LHCN-M2 (cell line): ENCODE data around the gene FILIP1L. TPM values are rescaled to one million over a fixed set of nuclear protein-coding genes. Genes with fewer than 3 reads are reported as not detected.
A peak's percentile ranks its signal among the peaks of the same experiment; 100 is the strongest.

ENCODE experiments used
- DNase-seq: peaks from one replicate; pipeline ENCODE4 v3.0.0-alpha.2; 2012; ENCODE audit warnings: low read depth
- total RNA-seq: library from RNA; depleted of rRNA; stranded (reverse); fragments of >200 nt; gene quantifications from 2 replicates; pipeline ENCODE4 v1.2.3, GENCODE V29; 2014

FILIP1L gene
- total RNA-seq, 1 experiment from 2014 or later: 2.2 TPM

DNA sequence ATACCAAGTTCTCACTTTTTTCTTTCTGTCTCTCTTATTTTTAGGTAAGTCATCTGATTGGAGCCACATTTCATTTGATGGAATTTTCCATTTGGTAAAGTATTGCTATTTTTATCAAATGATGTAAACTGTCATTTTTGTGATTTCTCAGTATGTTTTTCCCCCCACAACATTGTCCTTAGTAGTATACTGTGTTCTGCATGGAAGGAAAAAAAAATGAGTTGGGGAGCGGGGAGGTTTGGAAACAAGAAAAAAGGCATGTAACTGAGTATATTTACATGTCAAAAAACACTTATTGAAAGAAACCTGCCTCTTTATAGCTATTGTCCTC is 104.2 kb downstream of the FILIP1L start:
- no peak for DNase-seq

- no peak for DNase-seq
Measured at GRCh38 chr3:100009276-100010086, 104.8 kb downstream of the FILIP1L start.

DNA sequence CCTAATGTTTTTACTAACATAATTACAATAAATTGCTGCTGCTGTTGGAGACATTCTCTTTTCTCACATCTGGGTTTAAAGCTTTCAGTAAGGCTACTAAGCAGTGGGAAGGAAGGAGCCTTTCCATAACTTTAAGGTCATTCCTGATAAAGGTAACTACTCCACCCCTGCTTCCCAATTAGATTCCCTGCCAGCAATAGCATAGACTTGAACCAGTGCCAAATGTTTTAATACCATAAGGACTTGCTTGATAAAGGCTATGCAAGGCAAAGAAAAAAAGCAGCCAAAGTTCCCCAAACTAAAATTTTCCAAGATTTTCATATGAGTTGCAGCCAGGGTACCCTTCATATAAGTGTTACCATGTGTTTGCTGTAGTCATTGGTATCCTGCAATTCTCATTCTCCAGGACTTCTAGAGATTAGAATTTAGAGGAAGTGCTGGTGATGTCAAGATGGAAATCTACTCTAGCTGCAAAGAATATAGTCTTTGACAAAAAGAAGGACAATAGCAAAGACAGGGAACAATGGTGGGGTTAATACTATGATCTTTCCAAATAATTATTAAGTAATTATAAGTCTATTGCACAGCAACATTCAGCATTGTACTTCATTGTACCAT is 106.1 kb downstream of the FILIP1L start:
- no peak for DNase-seq

DNA sequence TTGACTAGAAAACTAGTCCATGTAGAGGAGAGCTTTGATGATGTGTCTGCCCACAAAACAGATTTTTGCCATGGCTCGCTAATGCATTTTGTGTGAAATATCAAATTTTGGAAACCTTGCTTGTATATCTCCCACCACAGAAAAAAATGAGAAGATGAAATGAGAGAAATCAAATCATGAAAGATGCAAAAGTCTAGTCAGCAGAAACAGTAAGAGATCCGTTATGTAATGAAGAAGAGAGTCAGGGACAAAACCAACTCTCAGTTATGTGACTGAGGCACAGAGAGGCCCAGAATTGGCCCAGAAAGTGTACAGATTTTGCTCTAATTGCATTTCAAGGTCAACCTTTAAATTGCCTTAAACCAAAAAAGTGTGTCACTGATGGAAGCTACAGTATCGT is 107.0 kb downstream of the FILIP1L start:
- no peak for DNase-seq

GRCh38 chr3:100006570-100007271 is 107.6 kb downstream of the FILIP1L start:
- peak; percentile 55 for DNase-seq

- peak; percentile 53 for DNase-seq
Measured at GRCh38 chr3:100005665-100006393, 108.5 kb downstream of the FILIP1L start.

- DNase-seq: no peak
Measured at GRCh38 chr3:100004931-100005330, 109.4 kb downstream of the FILIP1L start.

GRCh38 chr3:100003609-100004503 is 110.4 kb downstream of the FILIP1L start:
- no peak for DNase-seq

GRCh38 chr3:100002599-100003350 is 111.5 kb downstream of the FILIP1L start:
- DNase-seq: peak; percentile 32

- no peak for DNase-seq
Measured at GRCh38 chr3:100001526-100002270, 112.6 kb downstream of the FILIP1L start.

- DNase-seq: no peak
Measured at GRCh38 chr3:100001083-100001482, 113.2 kb downstream of the FILIP1L start.

- DNase-seq: peak; percentile 36
Measured at GRCh38 chr3:99999536-99999935, 114.8 kb downstream of the FILIP1L start.

GRCh38 chr3:99997293-99997692 is 117.0 kb downstream of the FILIP1L start:
- DNase-seq: no peak

DNA sequence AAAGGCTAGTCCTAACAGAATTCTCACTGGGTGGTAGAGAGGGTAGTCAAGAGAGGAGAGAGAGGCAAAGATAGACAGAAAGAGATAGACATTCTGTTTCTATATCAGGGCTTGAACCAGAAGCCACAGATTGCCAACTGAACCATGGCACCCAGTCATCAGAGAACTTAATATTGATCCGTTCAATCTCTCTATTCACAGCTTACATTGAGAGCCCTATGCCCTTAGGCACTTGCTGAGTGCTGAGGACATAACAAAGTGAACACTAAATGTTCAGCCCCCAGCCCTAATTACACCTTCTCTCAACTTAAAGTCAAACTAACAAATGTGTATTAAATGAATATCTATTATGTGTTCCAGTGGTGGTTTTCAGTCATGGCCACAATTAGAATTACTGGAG is 124.1 kb downstream of the FILIP1L start:
- DNase-seq: no peak

- no peak for DNase-seq
Measured at GRCh38 chr3:99984668-99985067, 129.6 kb downstream of the FILIP1L start.

DNA sequence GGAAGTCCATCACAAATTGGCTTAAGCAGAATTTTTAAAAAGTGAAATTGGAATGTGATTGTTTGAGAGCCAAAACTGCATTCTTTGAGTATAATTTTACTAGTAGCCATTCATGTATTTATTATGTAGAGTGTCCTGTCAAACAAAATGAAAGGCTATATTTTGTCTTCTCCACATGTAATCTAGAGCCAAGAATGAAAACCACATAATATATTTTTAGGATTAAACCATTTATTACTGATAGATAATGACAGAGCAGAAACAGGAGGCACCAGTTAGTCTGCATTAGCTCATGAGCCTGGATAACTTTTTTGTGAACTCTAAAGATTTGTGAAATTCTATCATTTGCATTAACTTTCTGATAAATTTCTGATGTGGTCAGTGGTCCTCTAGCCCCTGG is 130.2 kb downstream of the FILIP1L start:
- no peak for DNase-seq

- no peak for DNase-seq
Measured at GRCh38 chr3:99982650-99983049, 131.7 kb downstream of the FILIP1L start.

GRCh38 chr3:99981138-99981537 is 133.2 kb downstream of the FILIP1L start:
- no peak for DNase-seq

DNA sequence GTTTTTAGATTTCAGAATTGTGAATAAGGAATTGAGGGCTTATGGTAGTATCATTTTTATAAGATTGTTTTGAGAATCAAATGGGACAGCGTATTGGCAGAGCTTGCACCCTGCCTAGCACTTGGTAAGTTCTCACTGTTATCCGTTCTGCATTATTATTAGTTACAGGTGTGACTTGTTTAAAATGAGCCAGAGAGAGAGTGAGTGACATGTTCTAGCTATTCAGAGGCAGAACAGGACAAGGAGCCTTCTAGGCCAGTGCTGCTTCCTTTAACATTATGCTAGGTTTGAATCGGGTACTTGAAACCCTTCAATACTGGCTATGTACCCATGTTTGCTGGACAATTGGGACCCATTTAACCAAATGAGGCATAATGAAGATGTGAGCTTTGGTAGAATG is 133.7 kb downstream of the FILIP1L start:
- no peak for DNase-seq
